Colonic mucosa (tissue), 4 donors: Measurements from ENCODE around the gene TTC22. TPM values are rescaled to one million over a fixed set of nuclear protein-coding genes. Genes with fewer than 3 reads are reported as not detected.

Source experiments
- DNase-seq: peaks from one replicate; pipeline ENCODE4 v3.0.0-alpha.2; 2020
- H3K27ac ChIP-seq: fragments of 200-600 bp; one replicate; pipeline ENCODE4 v1.8.0; 2021
- H3K27me3 ChIP-seq: fragments of 200-600 bp; one replicate; pipeline ENCODE4 v1.8.0; 2021
- H3K36me3 ChIP-seq: fragments of 200-600 bp; one replicate; pipeline ENCODE4 v1.8.0; 2021
- H3K4me1 ChIP-seq: fragments of 200-600 bp; one replicate; pipeline ENCODE4 v1.8.0; 2021; ENCODE audit warnings: mild to moderate bottlenecking
- H3K4me3 ChIP-seq: fragments of 200-600 bp; one replicate; pipeline ENCODE4 v1.8.0; 2021
- H3K9ac ChIP-seq, 2 donors: one replicate each; pipeline ENCODE4 v1.7.0; 2013; ENCODE audit warnings: control low read depth in 2 of 2, low read depth in 2 of 2, low read length in 2 of 2
- H3K9me3 ChIP-seq: fragments of 200-600 bp; one replicate; pipeline ENCODE4 v1.8.0; 2021
- CTCF ChIP-seq: fragments of 200-600 bp; IDR thresholded peaks from one replicate; pipeline ENCODE4 v1.8.0; 2022; ENCODE audit warnings: antibody characterized with exemption, mild to moderate bottlenecking
- intact Hi-C: fragments of 100-400 bp; cut with DNase I; formaldehyde crosslinking; loops from one replicate; pipeline ENCODE4 v1.14.1; 2022
- total RNA-seq, 2 donors: library from RNA; stranded (reverse); fragmentation: NEBNext Ultra II Directional in 1 of 2; extraction: Animal tissue kit (Norgen Biotek cat#: 25700) in 1 of 2; gene quantifications; one replicate each; pipeline ENCODE4 v1.2.1, GENCODE V29; 2021
- donor health status: healthy.
- donor health status: DM: no; HTN: no; CAD: no.
- donor health status: DM: no; HTN: no; CAD: no.

The TTC22 gene
- total RNA-seq, 2 donors from 2014 or later, result 52.4 to 80.6 TPM

- Histone ChIP-seq H3K9me3 (no peaks in the 10 kb centered on the region), H3K27ac (peak overlapping the region; percentile 42), H3K4me3 (no peak overlapping the region), H3K9ac (peak overlapping the region in 1 of 2 donors; percentile 39), H3K36me3 (no peaks in the 10 kb centered on the region), H3K27me3 (no peaks in the 10 kb centered on the region), H3K4me1 (no peaks in the 10 kb centered on the region)
- no peak for TF ChIP-seq CTCF
- intact Hi-C loops, result loop anchor here (5.0 kb wide), 2 partner anchors 142 to 317 kb away; no protein-coding TSS in a partner anchor
- DNase-seq, result no peak
These were observed 13.4 kb upstream of the TTC22 start for GRCh38 chr1:54814571-54814970.

DNA sequence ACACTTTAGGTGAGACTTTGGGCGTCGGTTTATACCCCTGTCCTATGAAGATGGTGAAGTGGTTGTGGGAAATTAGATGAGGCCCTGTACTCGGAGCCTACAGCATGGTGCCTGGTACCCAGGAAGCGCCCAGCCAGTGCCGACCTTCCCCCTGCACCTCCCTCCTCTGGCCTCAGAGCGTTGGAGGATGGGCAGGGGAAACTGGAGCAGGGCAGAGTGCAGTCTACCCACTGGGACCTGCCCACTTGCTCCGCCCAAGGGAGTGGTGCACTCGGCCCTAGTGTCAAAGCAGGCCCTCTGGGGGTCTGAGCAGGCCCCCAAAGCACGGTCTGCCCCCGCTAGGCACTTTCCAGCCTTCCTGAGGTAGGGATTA lies 13.0 kb upstream of the TTC22 start:
- peak; percentile 74 for DNase-seq
- Histone ChIP-seq H3K4me3 (no peak overlapping the region), H3K4me1 (no peaks in the 10 kb centered on the region), H3K9me3 (no peaks in the 10 kb centered on the region), H3K9ac (peak overlapping the region in 1 of 2 donors; percentile 39), H3K27me3 (no peaks in the 10 kb centered on the region), H3K36me3 (no peaks in the 10 kb centered on the region), H3K27ac (peak overlapping the region; percentile 42)
- no peak for TF ChIP-seq CTCF
- intact Hi-C loops, result loop anchor here (5.0 kb wide), 2 partner anchors 142 to 317 kb away; no protein-coding TSS in a partner anchor

DNA sequence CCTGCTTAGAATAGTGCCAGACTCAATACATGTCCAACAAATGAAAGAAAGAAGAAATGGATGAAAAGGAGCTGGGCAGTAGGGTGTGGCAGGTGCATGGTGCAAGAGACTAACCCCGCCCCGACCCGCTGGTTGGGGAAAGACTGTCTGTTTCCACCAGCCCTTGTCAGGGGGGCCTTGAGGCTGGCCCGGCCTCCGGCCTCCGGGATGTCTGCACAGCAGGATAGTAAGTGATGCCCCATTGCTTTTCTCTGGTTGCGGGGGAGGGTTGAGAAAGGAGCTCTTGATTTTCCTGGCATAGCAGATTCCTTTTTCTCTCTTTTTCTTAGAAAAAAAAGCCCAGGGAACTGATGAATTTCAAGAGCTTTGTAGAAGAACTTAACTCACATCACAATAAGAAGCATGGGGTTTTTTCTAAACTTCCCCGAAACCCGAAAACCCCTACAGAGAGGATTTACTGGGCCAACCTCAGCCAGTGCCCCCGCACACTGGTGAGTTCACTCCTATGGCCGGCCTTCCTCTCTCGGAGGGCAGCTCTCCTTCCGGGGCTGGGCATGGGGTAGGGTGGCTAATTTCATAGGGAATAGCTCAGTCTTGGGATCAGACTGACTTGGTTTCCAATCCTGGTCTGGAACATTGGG lies 12.5 kb upstream of the TTC22 start:
- peak; percentile 49 for DNase-seq
- no peak for TF ChIP-seq CTCF
- H3K36me3 ChIP-seq, result no peaks in the 10 kb centered on the region
- no peaks in the 10 kb centered on the region for H3K27me3 ChIP-seq
- H3K4me3 ChIP-seq, result no peak overlapping the region
- no peaks in the 10 kb centered on the region for H3K4me1 ChIP-seq
- H3K9ac ChIP-seq, result peak overlapping the region in 1 of 2 donors; percentile 39
- no peak overlapping the region for H3K27ac ChIP-seq
- no peaks in the 10 kb centered on the region for H3K9me3 ChIP-seq
- intact Hi-C loops, result loop anchor here (5.0 kb wide), 2 partner anchors 141 to 316 kb away; no protein-coding TSS in a partner anchor

DNA sequence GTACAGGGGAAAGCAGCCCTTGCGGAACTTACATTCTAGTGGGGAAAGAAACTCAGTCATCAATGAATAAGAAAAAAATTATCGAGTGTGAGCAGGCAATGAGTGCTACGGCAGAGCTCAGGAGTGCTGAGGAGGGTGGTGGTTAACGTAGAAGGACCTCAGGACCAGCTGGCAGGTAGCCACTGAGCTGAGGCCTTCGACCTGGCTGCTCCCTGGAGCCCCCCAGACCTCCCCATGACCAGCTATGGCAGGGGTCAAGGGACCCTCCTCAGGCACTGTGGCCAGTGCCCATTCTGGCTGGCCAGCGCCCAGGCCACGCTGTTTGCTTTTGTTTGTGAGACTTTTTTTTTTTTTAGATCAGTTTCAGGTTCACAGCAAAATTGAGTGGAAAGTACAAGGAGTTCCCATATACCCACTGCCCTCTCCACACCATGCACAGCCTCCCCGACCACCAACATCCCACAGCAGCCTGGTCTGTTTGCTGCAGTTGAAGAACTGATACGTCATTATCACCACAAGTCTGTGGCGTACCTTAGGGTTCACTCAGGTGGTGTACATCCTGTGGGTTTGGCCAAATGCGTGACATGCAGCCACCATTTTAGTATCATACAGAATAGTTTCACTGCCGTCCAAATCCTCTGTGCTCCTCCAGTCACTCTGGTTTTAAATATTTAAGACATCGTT lies 11.8 kb upstream of the TTC22 start:
- H3K27ac ChIP-seq, result no peak overlapping the region
- no peaks in the 10 kb centered on the region for H3K4me1 ChIP-seq
- no peak for TF ChIP-seq CTCF
- no peak overlapping the region for H3K4me3 ChIP-seq
- H3K27me3 ChIP-seq, result no peaks in the 10 kb centered on the region
- no peaks in the 10 kb centered on the region for H3K36me3 ChIP-seq
- intact Hi-C loops, result loop anchor here (5.0 kb wide), 2 partner anchors 141 to 316 kb away; no protein-coding TSS in a partner anchor
- no peaks in the 10 kb centered on the region for H3K9me3 ChIP-seq
- no peak overlapping the region for H3K9ac ChIP-seq
- DNase-seq, result no peak

DNA sequence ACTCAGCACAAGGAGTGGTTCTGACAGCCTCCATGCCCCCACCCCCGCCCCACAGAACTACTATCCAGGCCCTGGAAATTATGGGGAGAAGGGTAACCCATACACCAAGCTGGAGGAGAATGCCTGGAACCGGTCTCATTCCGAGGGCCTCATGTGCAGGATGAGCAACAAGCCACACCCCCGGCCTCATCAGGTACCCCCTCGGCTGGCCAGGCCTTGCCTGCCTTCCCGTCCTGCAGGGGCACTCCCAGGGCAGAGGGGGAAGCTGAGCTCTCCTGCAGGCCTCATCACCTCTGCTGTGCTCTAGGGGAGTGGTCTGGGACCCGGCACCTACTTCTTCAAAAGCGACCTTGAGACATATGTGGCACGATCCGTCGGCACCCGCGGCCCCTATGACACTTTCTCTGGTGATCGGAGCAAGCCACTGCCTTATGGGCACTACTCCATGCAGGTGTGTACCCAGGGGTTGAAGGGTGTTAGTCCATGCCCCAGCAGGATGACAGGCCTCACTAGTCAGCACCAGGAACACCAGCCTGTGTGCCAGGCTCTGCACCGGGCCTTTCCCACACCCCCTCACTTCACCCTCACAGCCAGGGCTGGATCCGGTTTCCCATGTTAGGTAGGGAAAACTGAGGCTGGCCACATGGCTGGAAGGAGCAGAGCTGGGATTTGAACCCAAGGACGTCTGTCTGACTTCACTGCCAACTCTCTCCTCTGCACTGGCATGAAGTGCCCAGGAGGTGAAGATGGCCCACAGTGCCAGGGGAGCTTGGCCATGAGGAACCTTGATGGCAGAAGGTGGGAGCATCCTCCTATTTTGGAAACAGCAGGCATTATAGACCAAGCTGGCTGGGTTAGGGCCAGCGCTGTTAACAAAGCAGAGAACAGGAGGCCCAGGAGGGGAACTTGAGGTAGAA lies 10.9 kb upstream of the TTC22 start:
- no peaks in the 10 kb centered on the region for H3K27me3 ChIP-seq
- no peak for TF ChIP-seq CTCF
- no peak for DNase-seq
- no peaks in the 10 kb centered on the region for H3K9me3 ChIP-seq
- no peak overlapping the region for H3K27ac ChIP-seq
- no peaks in the 10 kb centered on the region for H3K4me1 ChIP-seq
- intact Hi-C loops, result loop anchor here (5.0 kb wide), 2 partner anchors 140 to 315 kb away; no protein-coding TSS in a partner anchor
- H3K4me3 ChIP-seq, result no peak overlapping the region
- H3K36me3 ChIP-seq, result no peaks in the 10 kb centered on the region
- H3K9ac ChIP-seq, result no peak overlapping the region
